Ascending aorta (tissue), 2 donors: Measurements from ENCODE around the gene TEX51. TPM values are rescaled to one million over a fixed set of nuclear protein-coding genes. Genes with fewer than 3 reads are reported as not detected.
A peak's percentile ranks its signal among the peaks of the same experiment; 100 is the strongest.

Experiments used
- DNase-seq, 2 donors: peaks; one replicate each; pipeline ENCODE4 v3.0.0-alpha.2; 2019; ENCODE audit warnings: low spot score in 2 of 2
- H3K27ac ChIP-seq, 2 donors: fragments of 200-600 bp; sonication (generic); one replicate each; pipeline ENCODE4 v1.5.1; 2016 to 2017; ENCODE audit warnings: mild to moderate bottlenecking in 1 of 2
- H3K27me3 ChIP-seq: fragments of 200-600 bp; sonication (generic); one replicate; pipeline ENCODE4 v1.5.1; 2017
- H3K36me3 ChIP-seq, 2 donors: fragments of 200-600 bp; sonication (generic); one replicate each; pipeline ENCODE4 v1.5.1; 2016
- H3K4me1 ChIP-seq, 2 donors: fragments of 200-600 bp; sonication (generic); one replicate each; pipeline ENCODE4 v1.5.1; 2016 to 2017; ENCODE audit warnings: mild to moderate bottlenecking in 1 of 2
- H3K4me3 ChIP-seq, 2 donors: fragments of 200-600 bp; sonication (generic); one replicate each; pipeline ENCODE4 v1.5.1; 2016 to 2017; ENCODE audit warnings: mild to moderate bottlenecking in 1 of 2
- H3K9me3 ChIP-seq, 2 donors: fragments of 200-600 bp; sonication (generic); one replicate each; pipeline ENCODE4 v1.5.1; 2016
- CTCF ChIP-seq, 3 experiments: fragments of 200-600 bp in 2 of 3; fragments of 450-650 bp in 1 of 3; sonication (generic) in 2 of 3; IDR thresholded peaks; one replicate each; pipeline ENCODE4 v1.5.1; 2016 to 2019; ENCODE audit warnings: antibody characterized with exemption in 3 of 3, mild to moderate bottlenecking in 1 of 3, moderate library complexity in 1 of 3
- intact Hi-C: fragments of 100-400 bp; cut with DNase I; formaldehyde crosslinking; loops from one replicate; pipeline ENCODE4 v1.15.1; 2023
- total RNA-seq: library from RNA; depleted of rRNA; stranded (reverse); fragments of >200 nt; gene quantifications from one replicate; pipeline ENCODE4 v1.1.0, GENCODE V29; 2016

Gene TEX51
- total RNA-seq, 1 donor from 2014 or later = not detected

- Histone ChIP-seq H3K9me3 (no peaks in the 10 kb centered on the region), H3K27ac (no peak overlapping the region), H3K36me3 (no peaks in the 10 kb centered on the region), H3K4me1 (no peaks in the 10 kb centered on the region), H3K4me3 (no peak overlapping the region), H3K27me3 (no peaks in the 10 kb centered on the region)
- no peak for TF ChIP-seq CTCF (IDR thresholded peaks at IDR 0.05)
- DNase-seq = peak in 1 of 2 donors; percentile 49
- intact Hi-C loops = no loop called here
Measured at GRCh38 chr2:126901459-126901858, 2.8 kb downstream of the TEX51 start.

GRCh38 chr2:126902152-126902835 is 3.6 kb downstream of the TEX51 start:
- Histone ChIP-seq H3K27ac (no peak overlapping the region), H3K27me3 (no peaks in the 10 kb centered on the region), H3K4me3 (no peak overlapping the region), H3K36me3 (no peaks in the 10 kb centered on the region), H3K4me1 (no peaks in the 10 kb centered on the region), H3K9me3 (no peaks in the 10 kb centered on the region)
- no peak for TF ChIP-seq CTCF (IDR thresholded peaks at IDR 0.05)
- intact Hi-C loops = no loop called here
- DNase-seq = peak in 1 of 2 donors; percentile 31

GRCh38 chr2:126902859-126903258 is 4.2 kb downstream of the TEX51 start:
- peak in 1 of 2 donors; percentile 30 for DNase-seq
- no peak overlapping the region for H3K27ac ChIP-seq
- no peaks in the 10 kb centered on the region for H3K27me3 ChIP-seq
- TF ChIP-seq CTCF (IDR thresholded peaks at IDR 0.05) = no peak
- intact Hi-C loops = no loop called here
- H3K4me3 ChIP-seq = no peak overlapping the region
- no peaks in the 10 kb centered on the region for H3K36me3 ChIP-seq
- no peaks in the 10 kb centered on the region for H3K4me1 ChIP-seq
- H3K9me3 ChIP-seq = no peaks in the 10 kb centered on the region

- Histone ChIP-seq H3K36me3 (no peaks in the 10 kb centered on the region), H3K27ac (no peak overlapping the region), H3K4me3 (no peak overlapping the region), H3K27me3 (no peaks in the 10 kb centered on the region), H3K9me3 (no peaks in the 10 kb centered on the region), H3K4me1 (no peaks in the 10 kb centered on the region)
- no peak for DNase-seq
- intact Hi-C loops = no loop called here
- TF ChIP-seq CTCF (IDR thresholded peaks at IDR 0.05) = no peak
Measured at GRCh38 chr2:126905991-126906390, 7.3 kb downstream of the TEX51 start.

- Histone ChIP-seq H3K4me1 (no peaks in the 10 kb centered on the region), H3K27ac (no peak overlapping the region), H3K9me3 (no peaks in the 10 kb centered on the region), H3K36me3 (no peaks in the 10 kb centered on the region), H3K4me3 (no peak overlapping the region), H3K27me3 (no peaks in the 10 kb centered on the region)
- intact Hi-C loops = no loop called here
- DNase-seq = no peak
- TF ChIP-seq CTCF (IDR thresholded peaks at IDR 0.05) = no peak
Measured at GRCh38 chr2:126906781-126907180, 8.1 kb downstream of the TEX51 start.

- Histone ChIP-seq H3K4me3 (no peak overlapping the region), H3K36me3 (no peaks in the 10 kb centered on the region), H3K9me3 (no peaks in the 10 kb centered on the region), H3K27ac (no peak overlapping the region), H3K4me1 (no peaks in the 10 kb centered on the region), H3K27me3 (no peaks in the 10 kb centered on the region)
- DNase-seq = no peak
- no peak for TF ChIP-seq CTCF (IDR thresholded peaks at IDR 0.05)
- intact Hi-C loops = no loop called here
Measured at GRCh38 chr2:126907671-126908070, 9.0 kb downstream of the TEX51 start.
